GM15510 (cell line): Measurements from ENCODE around the gene STIM1.
A peak's percentile ranks its signal among the peaks of the same experiment; 100 is the strongest.

Experiments used
- POLR2A ChIP-seq: IDR thresholded peaks from 3 replicates; pipeline ENCODE4 v1.6.1; 2011; ENCODE audit warnings: borderline replicate concordance; ENCODE audit not compliant: insufficient read length; ENCODE audit errors: extremely low read depth

Gene STIM1

GRCh38 chr11:3824714-3825472 is 30.6 kb upstream of the STIM1 start:
- TF ChIP-seq POLR2A: no peak

GRCh38 chr11:3825473-3826154 is 29.9 kb upstream of the STIM1 start:
- peak; percentile 21 for TF ChIP-seq POLR2A

- no peak for TF ChIP-seq POLR2A
Measured at GRCh38 chr11:3826721-3827120, 28.7 kb upstream of the STIM1 start.

DNA sequence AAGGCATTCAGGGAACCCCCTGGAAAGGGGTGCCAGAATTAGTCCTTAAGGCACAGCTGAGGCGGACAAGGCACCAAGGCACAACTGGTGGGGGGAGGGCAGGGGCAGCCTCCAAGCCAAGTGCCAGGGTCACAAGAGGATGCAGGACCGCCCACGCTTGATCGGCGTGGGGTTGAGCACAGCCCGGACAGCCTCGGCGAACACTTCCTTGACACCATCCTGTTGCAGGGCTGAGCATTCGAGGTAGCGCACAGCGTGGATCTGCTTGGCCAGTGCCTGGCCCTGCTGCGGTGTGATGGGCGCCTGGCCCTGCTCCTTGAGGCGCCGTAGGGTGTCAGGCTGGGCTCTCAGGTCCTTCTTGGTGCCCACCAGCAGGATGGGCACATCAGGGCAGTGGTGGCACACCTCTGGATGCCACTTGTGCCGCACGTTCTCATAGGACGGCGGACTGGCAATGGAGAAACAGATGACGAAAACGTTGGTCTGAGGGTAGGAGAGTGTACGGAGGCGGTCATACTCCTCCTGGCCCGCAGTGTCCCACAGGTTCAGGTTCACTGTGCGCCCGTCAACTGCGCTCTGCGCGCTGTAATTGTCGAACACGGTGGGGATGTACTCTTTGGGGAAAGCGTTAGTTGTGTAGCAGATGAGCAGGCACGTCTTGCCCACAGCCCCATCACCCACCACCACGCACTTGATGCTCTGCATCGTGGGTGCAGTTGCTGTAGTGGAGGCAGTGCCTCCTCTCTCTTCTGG is 27.9 kb upstream of the STIM1 start:
- no peak for TF ChIP-seq POLR2A

DNA sequence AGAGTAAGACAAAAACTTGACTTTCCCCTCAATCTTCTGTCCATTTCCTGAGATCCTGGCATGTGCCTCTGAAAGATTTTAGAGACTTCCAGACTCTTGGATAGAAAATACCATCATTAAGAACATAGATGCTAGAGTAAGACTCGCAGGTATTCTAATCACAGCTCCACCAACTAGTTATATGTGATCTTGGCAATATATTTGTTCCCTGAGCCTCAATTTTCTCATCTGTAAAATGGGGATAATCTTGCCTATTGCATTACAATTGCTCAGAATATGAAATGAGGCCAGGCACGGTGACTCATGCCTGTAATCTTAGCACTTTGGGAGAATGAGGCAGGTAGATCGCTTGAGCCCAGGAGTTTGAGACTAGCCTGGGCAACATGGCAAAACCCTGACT is 25.4 kb upstream of the STIM1 start:
- no peak for TF ChIP-seq POLR2A

GRCh38 chr11:3830730-3831129 is 24.7 kb upstream of the STIM1 start:
- TF ChIP-seq POLR2A: no peak

- no peak for TF ChIP-seq POLR2A
Measured at GRCh38 chr11:3831378-3832239, 23.9 kb upstream of the STIM1 start.

DNA sequence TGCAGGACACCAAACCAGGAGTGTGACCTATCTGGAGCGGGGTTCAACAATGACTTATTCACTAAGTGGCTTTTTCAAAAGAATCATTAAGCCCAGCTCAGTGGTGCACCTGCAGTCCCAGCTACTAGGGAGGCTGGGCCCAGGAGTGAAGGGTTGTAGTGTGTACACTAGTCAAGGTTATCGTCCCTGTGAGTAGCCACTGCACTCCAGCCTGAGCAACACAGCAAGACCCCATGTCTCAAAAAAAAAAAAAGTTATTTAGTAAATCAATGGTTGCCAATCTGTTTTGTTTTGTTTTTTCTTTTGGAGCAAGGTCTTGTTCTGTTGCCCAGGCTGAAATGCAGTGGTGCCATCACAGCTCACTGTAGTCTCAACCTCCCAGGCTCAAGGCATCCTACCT is 22.6 kb upstream of the STIM1 start:
- no peak for TF ChIP-seq POLR2A

GRCh38 chr11:3833449-3833848 is 22.0 kb upstream of the STIM1 start:
- no peak for TF ChIP-seq POLR2A

- no peak for TF ChIP-seq POLR2A
Measured at GRCh38 chr11:3834349-3834663, 21.2 kb upstream of the STIM1 start.

DNA sequence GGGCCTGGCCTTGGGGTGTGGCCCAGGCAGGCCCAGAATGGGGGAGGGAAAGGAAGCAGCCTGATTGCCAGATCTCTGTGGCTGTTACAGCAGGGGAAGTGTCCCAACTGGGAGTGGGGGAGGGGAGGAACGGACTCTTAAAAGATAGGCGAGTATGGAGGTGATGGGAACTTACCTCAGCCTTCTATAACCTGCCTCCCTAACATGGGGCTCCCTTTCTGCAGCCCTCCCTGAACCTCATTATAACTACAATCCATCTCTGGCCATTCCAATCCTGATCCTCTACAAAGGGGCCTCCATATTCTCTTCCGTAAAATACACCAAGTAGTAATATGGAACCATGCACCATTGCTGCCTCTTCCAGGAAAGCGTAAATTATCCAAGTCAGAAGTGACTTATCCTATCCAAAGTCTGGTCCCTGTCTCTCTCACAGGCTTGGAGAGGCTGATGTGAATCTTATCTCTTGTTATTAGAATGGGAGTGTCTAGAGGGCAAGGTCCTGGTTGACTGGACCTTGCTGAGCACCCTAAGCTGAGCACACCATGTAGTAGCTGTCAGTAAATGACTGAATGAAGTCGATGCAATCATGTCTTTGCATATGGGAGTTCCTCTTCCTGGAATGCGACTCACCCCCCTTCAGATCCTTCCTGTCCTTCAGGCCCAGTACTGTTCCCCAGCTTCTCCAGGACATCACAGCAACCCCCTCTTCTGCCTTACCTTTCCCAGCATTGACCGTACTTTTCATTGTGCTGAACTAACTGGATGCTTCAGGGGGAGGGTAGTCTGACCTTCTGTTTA is 20.6 kb upstream of the STIM1 start:
- TF ChIP-seq POLR2A: no peak

DNA sequence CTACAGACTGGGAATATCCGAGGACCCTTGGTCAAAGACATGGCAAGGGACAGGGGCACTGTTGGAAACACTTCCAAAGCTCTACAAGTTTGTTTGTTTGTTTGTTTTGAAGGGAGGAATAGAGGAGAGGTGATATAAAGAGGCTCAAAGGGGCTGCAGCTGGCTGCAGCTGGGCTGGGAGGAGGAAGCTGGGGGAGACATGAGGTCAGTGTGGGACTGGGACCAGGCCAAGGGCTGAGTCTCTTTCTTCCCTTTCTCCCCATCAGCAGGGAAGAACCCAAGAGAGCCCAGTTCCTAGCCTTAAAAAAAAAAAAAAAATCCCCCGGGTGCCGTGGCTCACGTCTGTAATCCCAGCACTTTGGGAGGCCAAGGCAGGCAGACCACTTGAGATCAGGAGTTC is 19.7 kb upstream of the STIM1 start:
- TF ChIP-seq POLR2A: no peak

- no peak for TF ChIP-seq POLR2A
Measured at GRCh38 chr11:3836903-3837302, 18.6 kb upstream of the STIM1 start.

GRCh38 chr11:3837793-3838192 is 17.7 kb upstream of the STIM1 start:
- TF ChIP-seq POLR2A: no peak

- no peak for TF ChIP-seq POLR2A
Measured at GRCh38 chr11:3838504-3838903, 17.0 kb upstream of the STIM1 start.
